GM23338 (cell line): ENCODE results near the gene PTK6. TPM values are rescaled to one million over a fixed set of nuclear protein-coding genes. Genes with fewer than 3 reads are reported as not detected.

Experiments used
- ATAC-seq: fragments of 200-7000 bp; cut with Tn5 transposase; 3 replicates; pipeline ENCODE4 v1.9.1; 2020
- DNase-seq: peaks from one replicate; pipeline ENCODE4 v3.0.0-alpha.2; 2015; ENCODE audit warnings: low spot score
- H2AFZ ChIP-seq: fragments of 200-600 bp; sonication (generic); 2 replicates; pipeline ENCODE4 v1.8.0; 2016; ENCODE audit warnings: antibody characterized with exemption, mild to moderate bottlenecking, moderate library complexity
- H3F3A ChIP-seq: fragments of 200-600 bp; sonication (generic); replicated peaks from 2 replicates; pipeline ENCODE4 v1.8.0; 2017; ENCODE audit warnings: antibody characterized with exemption, mixed run types, low read depth
- H3K27ac ChIP-seq: fragments of 200-600 bp; sonication (generic); 2 replicates; pipeline ENCODE4 v1.6.1; 2016; ENCODE audit warnings: low read depth
- H3K27me3 ChIP-seq: fragments of 200-600 bp; sonication (generic); 2 replicates; pipeline ENCODE4 v1.8.0; 2016; ENCODE audit warnings: mild to moderate bottlenecking, mixed run types, moderate library complexity; ENCODE audit not compliant: insufficient read depth
- H3K36me3 ChIP-seq: fragments of 200-600 bp; sonication (generic); 2 replicates; pipeline ENCODE4 v1.8.0; 2016; ENCODE audit warnings: mild to moderate bottlenecking; ENCODE audit not compliant: insufficient read depth
- H3K4me1 ChIP-seq: fragments of 200-600 bp; sonication (generic); 2 replicates; pipeline ENCODE4 v1.8.0; 2016; ENCODE audit warnings: mild to moderate bottlenecking, moderate library complexity; ENCODE audit not compliant: insufficient read depth
- H3K4me2 ChIP-seq: fragments of 200-600 bp; sonication (generic); 2 replicates; pipeline ENCODE4 v1.7.1; 2017; ENCODE audit warnings: mixed run types
- H3K4me3 ChIP-seq: fragments of 200-600 bp; sonication (generic); 2 replicates; pipeline ENCODE4 v1.6.1; 2016; ENCODE audit warnings: mixed run types
- H3K79me2 ChIP-seq: fragments of 200-600 bp; sonication (generic); replicated peaks from 2 replicates; pipeline ENCODE4 v1.8.0; 2017; ENCODE audit warnings: mild to moderate bottlenecking; ENCODE audit not compliant: insufficient read depth
- H3K9me2 ChIP-seq: fragments of 200-600 bp; sonication (generic); 2 replicates; pipeline ENCODE4 v1.8.0; 2017; ENCODE audit not compliant: insufficient read depth
- H4K20me1 ChIP-seq: fragments of 200-600 bp; sonication (generic); replicated peaks from 2 replicates; pipeline ENCODE4 v1.8.0; 2017; ENCODE audit warnings: mild to moderate bottlenecking; ENCODE audit not compliant: insufficient read depth
- H3K27ac Mint-ChIP-seq: 2 replicates; pipeline ENCODE4 v1.8.0; 2020; ENCODE audit warnings: inconsistent platforms, mild to moderate bottlenecking, moderate library complexity, mixed read lengths
- H3K27me3 Mint-ChIP-seq: 3 replicates; pipeline ENCODE4 v1.8.0; 2022; ENCODE audit warnings: low read depth, mild to moderate bottlenecking, moderate library complexity, mixed read lengths, inconsistent platforms; ENCODE audit not compliant: insufficient read depth, poor library complexity
- H3K36me3 Mint-ChIP-seq: 3 replicates; pipeline ENCODE4 v1.8.0; 2021; ENCODE audit warnings: low read depth, mild to moderate bottlenecking, inconsistent platforms, moderate library complexity, mixed read lengths
- H3K4me1 Mint-ChIP-seq: 3 replicates; pipeline ENCODE4 v1.8.0; 2020; ENCODE audit warnings: mild to moderate bottlenecking, inconsistent platforms, mixed read lengths
- H3K4me3 Mint-ChIP-seq: 3 replicates; pipeline ENCODE4 v1.8.0; 2021; ENCODE audit warnings: moderate library complexity, mild to moderate bottlenecking, inconsistent platforms, mixed read lengths
- H3K9me3 Mint-ChIP-seq: 3 replicates; pipeline ENCODE4 v1.8.0; 2020; ENCODE audit warnings: moderate library complexity, mild to moderate bottlenecking, inconsistent platforms, mixed read lengths
- CTCF ChIP-seq, 2 experiments: fragments of 200-600 bp in 1 of 2; sonication (generic) in 1 of 2; conservative IDR thresholded peaks; 2 replicates each; pipeline versions ENCODE4 v1.5.1 to v1.6.1; 2016 to 2017; ENCODE audit warnings: antibody characterized with exemption in 2 of 2, low read depth in 2 of 2, mild to moderate bottlenecking in 2 of 2, moderate library complexity in 1 of 2
- ETS1 ChIP-seq: IDR thresholded peaks from 2 replicates; pipeline ENCODE4 v1.6.1; 2016; ENCODE audit warnings: antibody characterized with exemption
- JUNB ChIP-seq: IDR thresholded peaks from one replicate; pipeline ENCODE4 v1.6.1; 2016; ENCODE audit warnings: antibody characterized with exemption; ENCODE audit not compliant: unreplicated experiment
- NANOG ChIP-seq: IDR thresholded peaks from 2 replicates; pipeline ENCODE4 v1.6.1; 2016; ENCODE audit warnings: antibody characterized with exemption, borderline replicate concordance
- POLR2AphosphoS5 ChIP-seq: IDR thresholded peaks from 2 replicates; pipeline ENCODE4 v1.6.1; 2016; ENCODE audit warnings: antibody characterized with exemption, low read depth
- REST ChIP-seq: IDR thresholded peaks from one replicate; pipeline ENCODE4 v1.6.1; 2018; ENCODE audit warnings: antibody characterized with exemption; ENCODE audit not compliant: unreplicated experiment
- STAT1 ChIP-seq: IDR thresholded peaks from one replicate; pipeline ENCODE4 v1.6.1; 2016; ENCODE audit warnings: antibody characterized with exemption; ENCODE audit not compliant: unreplicated experiment
- ZNF114 ChIP-seq: fragments of 250-450 bp; sonication (Bioruptor Pico); IDR thresholded peaks from 2 replicates; pipeline ENCODE4 v1.5.0; 2020; ENCODE audit warnings: mild to moderate bottlenecking, moderate library complexity
- ZNF331 ChIP-seq: fragments of 250-450 bp; sonication (Bioruptor Pico); IDR thresholded peaks from 2 replicates; pipeline ENCODE4 v1.5.0; 2020; ENCODE audit warnings: low read depth, mild to moderate bottlenecking, moderate library complexity
- ZNF462 ChIP-seq: fragments of 250-450 bp; sonication (Bioruptor Pico); IDR thresholded peaks from 2 replicates; pipeline ENCODE4 v1.5.0; 2020; ENCODE audit warnings: mild to moderate bottlenecking, moderate library complexity
- polyA plus RNA-seq: library from polyadenylated mRNA; unstranded; fragments of >200 nt; fragmentation: Nextera tagmentation; extraction: Ambion mirVana; gene quantifications from 2 replicates; pipeline ENCODE4 v1.2.1, GENCODE V29; 2016
- total RNA-seq: library from RNA; depleted of rRNA; stranded (reverse); fragments of >200 nt; shearing (Covaris generic); gene quantifications from 2 replicates; pipeline ENCODE4 v1.2.3, GENCODE V29; 2014

PTK6 gene
- total and polyA plus RNA-seq, 2 experiments from 2014 or later = 0.28 TPM; not detected in 1

GRCh38 chr20:63578224-63579016 lies 41.2 kb upstream of the PTK6 start (continued):
- TF ChIP-seq CTCF (conservative IDR thresholded peaks at IDR 0.05; ENCODE audit: low read depth in 2 of 2) = peak in 1 of 2 experiments; percentile 47; a peak in 2 of 4 replicates

- H3K27me3 ChIP-seq = no peaks in the 10 kb centered on the region
- Mint-ChIP-seq H3K4me3 (no peak overlapping the region), H3K27me3 (peaks cover 2% of the 10 kb centered on the region), H3K27ac (no peak overlapping the region), H3K4me1 (no peaks in the 10 kb centered on the region; the same call in 2 of the 3 replicates), H3K9me3 (no peaks in the 10 kb centered on the region), H3K36me3 (no peaks in the 10 kb centered on the region)
- H3K79me2 ChIP-seq = no peaks in the 10 kb centered on the region
- H3F3A ChIP-seq = 0 out of 2 replicates have a peak, but pooled peaks cover 7% of the 10 kb centered on the region
- no peak overlapping the region for H2AFZ ChIP-seq
- H3K4me2 ChIP-seq = no peak overlapping the region
- no peak for DNase-seq
- TF ChIP-seq REST (no peak), JUNB (no peak), POLR2AphosphoS5 (no peak), ZNF114 (CRISPR knock-in tag) (no peak), ZNF331 (CRISPR knock-in tag) (no peak), ETS1 (no peak), ZNF462 (CRISPR knock-in tag) (no peak), STAT1 (no peak), NANOG (no peak)
- no peaks in the 10 kb centered on the region; the same call in 1 of the 2 replicates for H3K4me1 ChIP-seq
- no peak overlapping the region for H3K27ac ChIP-seq
- H3K36me3 ChIP-seq = no peaks in the 10 kb centered on the region
- no peak overlapping the region for H3K4me3 ChIP-seq
- H3K9me2 ChIP-seq = no peaks in the 10 kb centered on the region
- H4K20me1 ChIP-seq = no peaks in the 10 kb centered on the region
- no peak for ATAC-seq
These were observed 40.2 kb upstream of the PTK6 start for GRCh38 chr20:63577317-63577894.
